Panc1 (cell line): Measurements from ENCODE around the gene KLK4. TPM values are rescaled to one million over a fixed set of nuclear protein-coding genes. Genes with fewer than 3 reads are reported as not detected.

Experiments
- ATAC-seq: fragments of 200-7000 bp; cut with Tn5 transposase; 2 replicates; pipeline ENCODE4 v1.9.1; 2020; ENCODE audit warnings: mild to moderate bottlenecking, moderate library complexity
- BruUV-seq: library from RNA; stranded (reverse); fragments of 400-500 nt; replicated peaks from 2 replicates; lab custom pipeline; 2021; lab: Mats Ljungman, UMichigan
- CTCF ChIA-PET: fragments of 300-600 bp; sonication (Branson Sonifier 250); formaldehyde crosslinking; loops from one replicate; lab custom pipeline; 2022; ENCODE audit warnings: antibody characterized with exemption; lab: Charles Lee
- POLR2A ChIA-PET: fragments of 300-600 bp; sonication (Branson Sonifier 250); formaldehyde crosslinking; loops from one replicate; lab custom pipeline; 2022; ENCODE audit warnings: antibody characterized with exemption; lab: Charles Lee
- DNase-seq: peaks from one replicate; pipeline ENCODE4 v3.0.0-alpha.2; 2010; ENCODE audit warnings: low read depth, low spot score
- H3K27ac ChIP-seq: 2 replicates; pipeline ENCODE4 v1.5.1; 2011; ENCODE audit warnings: mild to moderate bottlenecking, low read length, inconsistent platforms
- H3K27me3 ChIP-seq: fragments of 200-500 bp; sonication (Bioruptor generic); 2 replicates; pipeline ENCODE4 v1.6.0; 2014; ENCODE audit warnings: low read length, inconsistent platforms; ENCODE audit not compliant: control insufficient read depth, insufficient read depth
- H3K36me3 ChIP-seq: fragments of 200-500 bp; sonication (Bioruptor generic); 2 replicates; pipeline ENCODE4 v1.5.1; 2014; ENCODE audit warnings: inconsistent platforms, mild to moderate bottlenecking, low read length, moderate library complexity; ENCODE audit not compliant: control insufficient read depth, insufficient read depth
- H3K4me1 ChIP-seq: 2 replicates; pipeline ENCODE4 v1.5.1; 2011; ENCODE audit warnings: inconsistent platforms, mild to moderate bottlenecking, low read length, moderate library complexity; ENCODE audit not compliant: control insufficient read depth, insufficient read depth
- H3K4me3 ChIP-seq, 2 experiments: 2 replicates each; pipeline ENCODE4 v1.5.1; 2011 to 2012; ENCODE audit warnings: low read depth in 2 of 2, low read length in 2 of 2, mild to moderate bottlenecking in 2 of 2, inconsistent platforms in 1 of 2, moderate library complexity in 1 of 2
- H3K9me3 ChIP-seq: fragments of 200-500 bp; sonication (Bioruptor generic); 2 replicates; pipeline ENCODE4 v1.5.1; 2014; ENCODE audit warnings: low read depth, mild to moderate bottlenecking, inconsistent platforms, low read length, moderate library complexity; ENCODE audit not compliant: control insufficient read depth, insufficient read depth
- POLR2AphosphoS5 ChIP-seq: IDR thresholded peaks from 2 replicates; pipeline ENCODE4 v1.6.1; 2012; ENCODE audit warnings: mild to moderate bottlenecking, low read depth, low read length, moderate library complexity
- SIN3A ChIP-seq: IDR thresholded peaks from 2 replicates; pipeline ENCODE4 v1.6.1; 2012; ENCODE audit warnings: low read depth, mild to moderate bottlenecking, low read length, moderate library complexity, borderline replicate concordance; ENCODE audit not compliant: insufficient read depth
- TCF7L2 ChIP-seq: IDR thresholded peaks from 2 replicates; pipeline ENCODE4 v1.6.1; 2011; ENCODE audit warnings: mild to moderate bottlenecking, low read depth, low read length, inconsistent platforms
- in situ Hi-C: cut with HindIII; loops from 2 replicates; pipeline ENCODE4 v1.10.0; 2016; ENCODE audit warnings: low sequenced_read_pairs, low pct_unique_long_range_greater_than_20kb
- intact Hi-C: fragments of 100-400 bp; cut with micrococcal nuclease; formaldehyde crosslinking; loops from one replicate; pipeline ENCODE4 v1.10.0; 2022; ENCODE audit not compliant: unreplicated experiment
- total RNA-seq: library from RNA; stranded (reverse); gene quantifications from one replicate; pipeline ENCODE4 v1.2.1, GENCODE V29; 2021; ENCODE audit not compliant: unreplicated experiment
- TF ChIP-seq, protein P1 (sequence below), 2 experiments: IDR thresholded peaks; 2 replicates each; pipeline ENCODE4 v1.6.1; 2011 to 2012; ENCODE audit warnings: low read depth in 2 of 2, control low read depth in 1 of 2, low read length in 1 of 2, mild to moderate bottlenecking in 1 of 2, moderate library complexity in 1 of 2; ENCODE audit not compliant: insufficient read depth in 1 of 2
- TF ChIP-seq, protein P2 (sequence below): fragments of 450-650 bp; IDR thresholded peaks from 2 replicates; pipeline ENCODE4 v1.5.1; 2017; ENCODE audit warnings: mild to moderate bottlenecking

The KLK4 gene
- total RNA-seq, 1 experiment from 2014 or later: not detected

DNA sequence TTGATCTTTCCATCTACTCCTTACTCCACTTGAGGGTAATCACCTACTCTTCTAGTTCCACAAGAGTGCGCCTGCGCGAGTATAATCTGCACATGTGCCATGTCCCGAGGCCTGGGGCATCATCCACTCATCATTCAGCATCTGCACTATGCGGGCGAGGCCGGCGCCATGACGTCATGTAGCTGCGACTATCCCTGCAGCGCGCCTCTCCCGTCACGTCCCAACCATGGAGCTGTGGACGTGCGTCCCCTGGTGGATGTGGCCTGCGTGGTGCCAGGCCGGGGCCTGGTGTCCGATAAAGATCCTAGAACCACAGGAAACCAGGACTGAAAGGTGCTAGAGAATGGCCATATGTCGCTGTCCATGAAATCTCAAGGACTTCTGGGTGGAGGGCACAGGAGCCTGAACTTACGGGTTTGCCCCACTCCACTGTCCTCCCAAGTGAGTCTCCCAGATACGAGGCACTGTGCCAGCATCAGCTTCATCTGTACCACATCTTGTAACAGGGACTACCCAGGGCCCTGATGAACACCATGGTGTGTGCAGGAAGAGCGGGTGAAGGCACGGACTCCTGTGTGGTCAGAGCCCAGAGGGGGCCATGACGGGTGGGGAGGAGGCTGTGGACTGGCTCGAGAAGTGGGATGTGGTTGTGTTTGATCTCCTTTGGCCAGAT lies 40.6 kb downstream of the KLK4 start:
- BruUV-seq: no TSS peak
- H3K36me3 ChIP-seq: no peaks in the 10 kb centered on the region; the same call in 1 of the 2 replicates
- intact Hi-C loops: no loop called here
- no peaks in the 10 kb centered on the region for H3K4me1 ChIP-seq
- POLR2A ChIA-PET: no interaction called here
- no peaks in the 10 kb centered on the region for H3K9me3 ChIP-seq
- H3K27ac ChIP-seq: no peak overlapping the region
- no peak for ATAC-seq
- H3K27me3 ChIP-seq: peaks cover 10% of the 10 kb centered on the region; the same call in 1 of the 2 replicates
- in situ Hi-C loops: no loop called here
- H3K4me3 ChIP-seq: no peak overlapping the region
- TF ChIP-seq POLR2AphosphoS5 (no peak), SIN3A (no peak), TCF7L2 (no peak)
- TF ChIP-seq, protein P1, sequence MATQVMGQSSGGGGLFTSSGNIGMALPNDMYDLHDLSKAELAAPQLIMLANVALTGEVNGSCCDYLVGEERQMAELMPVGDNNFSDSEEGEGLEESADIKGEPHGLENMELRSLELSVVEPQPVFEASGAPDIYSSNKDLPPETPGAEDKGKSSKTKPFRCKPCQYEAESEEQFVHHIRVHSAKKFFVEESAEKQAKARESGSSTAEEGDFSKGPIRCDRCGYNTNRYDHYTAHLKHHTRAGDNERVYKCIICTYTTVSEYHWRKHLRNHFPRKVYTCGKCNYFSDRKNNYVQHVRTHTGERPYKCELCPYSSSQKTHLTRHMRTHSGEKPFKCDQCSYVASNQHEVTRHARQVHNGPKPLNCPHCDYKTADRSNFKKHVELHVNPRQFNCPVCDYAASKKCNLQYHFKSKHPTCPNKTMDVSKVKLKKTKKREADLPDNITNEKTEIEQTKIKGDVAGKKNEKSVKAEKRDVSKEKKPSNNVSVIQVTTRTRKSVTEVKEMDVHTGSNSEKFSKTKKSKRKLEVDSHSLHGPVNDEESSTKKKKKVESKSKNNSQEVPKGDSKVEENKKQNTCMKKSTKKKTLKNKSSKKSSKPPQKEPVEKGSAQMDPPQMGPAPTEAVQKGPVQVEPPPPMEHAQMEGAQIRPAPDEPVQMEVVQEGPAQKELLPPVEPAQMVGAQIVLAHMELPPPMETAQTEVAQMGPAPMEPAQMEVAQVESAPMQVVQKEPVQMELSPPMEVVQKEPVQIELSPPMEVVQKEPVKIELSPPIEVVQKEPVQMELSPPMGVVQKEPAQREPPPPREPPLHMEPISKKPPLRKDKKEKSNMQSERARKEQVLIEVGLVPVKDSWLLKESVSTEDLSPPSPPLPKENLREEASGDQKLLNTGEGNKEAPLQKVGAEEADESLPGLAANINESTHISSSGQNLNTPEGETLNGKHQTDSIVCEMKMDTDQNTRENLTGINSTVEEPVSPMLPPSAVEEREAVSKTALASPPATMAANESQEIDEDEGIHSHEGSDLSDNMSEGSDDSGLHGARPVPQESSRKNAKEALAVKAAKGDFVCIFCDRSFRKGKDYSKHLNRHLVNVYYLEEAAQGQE (IDR thresholded peaks at IDR 0.05; ENCODE audit: insufficient read depth in 1 of 2, low read depth in 2 of 2, low read length in 1 of 2): no peak
- TF ChIP-seq, protein P2, sequence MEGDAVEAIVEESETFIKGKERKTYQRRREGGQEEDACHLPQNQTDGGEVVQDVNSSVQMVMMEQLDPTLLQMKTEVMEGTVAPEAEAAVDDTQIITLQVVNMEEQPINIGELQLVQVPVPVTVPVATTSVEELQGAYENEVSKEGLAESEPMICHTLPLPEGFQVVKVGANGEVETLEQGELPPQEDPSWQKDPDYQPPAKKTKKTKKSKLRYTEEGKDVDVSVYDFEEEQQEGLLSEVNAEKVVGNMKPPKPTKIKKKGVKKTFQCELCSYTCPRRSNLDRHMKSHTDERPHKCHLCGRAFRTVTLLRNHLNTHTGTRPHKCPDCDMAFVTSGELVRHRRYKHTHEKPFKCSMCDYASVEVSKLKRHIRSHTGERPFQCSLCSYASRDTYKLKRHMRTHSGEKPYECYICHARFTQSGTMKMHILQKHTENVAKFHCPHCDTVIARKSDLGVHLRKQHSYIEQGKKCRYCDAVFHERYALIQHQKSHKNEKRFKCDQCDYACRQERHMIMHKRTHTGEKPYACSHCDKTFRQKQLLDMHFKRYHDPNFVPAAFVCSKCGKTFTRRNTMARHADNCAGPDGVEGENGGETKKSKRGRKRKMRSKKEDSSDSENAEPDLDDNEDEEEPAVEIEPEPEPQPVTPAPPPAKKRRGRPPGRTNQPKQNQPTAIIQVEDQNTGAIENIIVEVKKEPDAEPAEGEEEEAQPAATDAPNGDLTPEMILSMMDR: no peak
- CTCF ChIA-PET: no interaction called here
- no peak for DNase-seq

DNA sequence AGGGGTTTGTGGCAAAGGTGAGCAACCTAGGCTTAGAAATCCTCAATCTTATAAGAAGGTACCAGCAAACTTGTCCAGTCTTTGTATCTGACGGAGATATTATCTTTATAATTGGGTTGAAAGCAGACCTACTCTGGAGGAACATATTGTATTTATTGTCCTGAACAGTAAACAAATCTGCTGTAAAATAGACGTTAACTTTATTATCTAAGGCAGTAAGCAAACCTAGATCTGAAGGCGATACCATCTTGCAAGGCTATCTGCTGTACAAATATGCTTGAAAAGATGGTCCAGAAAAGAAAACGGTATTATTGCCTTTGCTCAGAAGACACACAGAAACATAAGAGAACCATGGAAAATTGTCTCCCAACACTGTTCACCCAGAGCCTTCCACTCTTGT lies 41.7 kb downstream of the KLK4 start:
- H3K9me3 ChIP-seq: no peaks in the 10 kb centered on the region
- intact Hi-C loops (no loop called here), in situ Hi-C loops (no loop called here)
- TF ChIP-seq, protein P2: no peak
- no peak for TF ChIP-seq TCF7L2
- no peak for TF ChIP-seq SIN3A
- TF ChIP-seq POLR2AphosphoS5: no peak
- TF ChIP-seq, protein P1 (IDR thresholded peaks at IDR 0.05; ENCODE audit: insufficient read depth in 1 of 2, low read depth in 2 of 2, low read length in 1 of 2): no peak
- CTCF ChIA-PET: no interaction called here
- no peak overlapping the region for H3K27ac ChIP-seq
- no TSS peak for BruUV-seq
- POLR2A ChIA-PET: no interaction called here
- no peak for DNase-seq
- no peak for ATAC-seq
- no peaks in the 10 kb centered on the region for H3K4me1 ChIP-seq
- H3K27me3 ChIP-seq: peaks cover 8% of the 10 kb centered on the region; the same call in 1 of the 2 replicates
- no peak overlapping the region for H3K4me3 ChIP-seq
- H3K36me3 ChIP-seq: no peaks in the 10 kb centered on the region; the same call in 1 of the 2 replicates
